ENCODE data around the gene PXN.

- no peak for TF ChIP-seq CTCF (IDR thresholded peaks at IDR 0.05)
- peak in 1 of 3 donors; percentile 37 for TF ChIP-seq POLR2AphosphoS5 (IDR thresholded peaks at IDR 0.05)
- no peak for TF ChIP-seq EP300 (IDR thresholded peaks at IDR 0.05)
- no peak for TF ChIP-seq POLR2A (IDR thresholded peaks at IDR 0.05)
Measured at GRCh38 chr12:120252071-120252906, 13.2 kb downstream of the PXN start.

All from stomach (tissue), 4 donors.